22Rv1 (cell line): Measurements from ENCODE around the gene STK40.

Experiments
- ZFX ChIP-seq: fragments of 450-650 bp; IDR thresholded peaks from 2 replicates; pipeline ENCODE4 v1.6.1; 2017; ENCODE audit warnings: antibody characterized with exemption, borderline replicate concordance
- TF ChIP-seq, protein P1 (sequence below): fragments of 450-650 bp; IDR thresholded peaks from 2 replicates; pipeline ENCODE4 v1.5.1; 2017; ENCODE audit warnings: mild to moderate bottlenecking

DNA sequence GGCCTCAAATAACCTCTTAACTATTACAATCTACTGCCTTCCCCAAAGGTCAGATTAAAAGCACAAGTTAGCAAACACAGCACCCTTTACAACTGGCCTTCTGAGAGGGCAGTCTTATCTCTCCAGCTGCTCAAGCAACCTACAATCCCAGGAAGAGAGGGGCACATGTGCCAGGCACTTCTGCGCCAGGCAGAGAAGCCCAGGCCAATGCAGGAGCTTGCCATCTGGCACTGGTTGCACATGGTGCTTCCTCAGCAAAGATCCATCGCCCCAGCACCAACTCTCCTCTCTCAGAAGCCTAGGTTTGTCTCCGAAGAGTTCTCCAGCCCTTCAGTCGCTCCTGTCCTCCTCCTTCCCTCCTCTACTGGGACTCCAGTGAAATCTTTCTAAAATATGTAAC is 2.5 kb downstream of the STK40 start:
- TF ChIP-seq, protein P1, sequence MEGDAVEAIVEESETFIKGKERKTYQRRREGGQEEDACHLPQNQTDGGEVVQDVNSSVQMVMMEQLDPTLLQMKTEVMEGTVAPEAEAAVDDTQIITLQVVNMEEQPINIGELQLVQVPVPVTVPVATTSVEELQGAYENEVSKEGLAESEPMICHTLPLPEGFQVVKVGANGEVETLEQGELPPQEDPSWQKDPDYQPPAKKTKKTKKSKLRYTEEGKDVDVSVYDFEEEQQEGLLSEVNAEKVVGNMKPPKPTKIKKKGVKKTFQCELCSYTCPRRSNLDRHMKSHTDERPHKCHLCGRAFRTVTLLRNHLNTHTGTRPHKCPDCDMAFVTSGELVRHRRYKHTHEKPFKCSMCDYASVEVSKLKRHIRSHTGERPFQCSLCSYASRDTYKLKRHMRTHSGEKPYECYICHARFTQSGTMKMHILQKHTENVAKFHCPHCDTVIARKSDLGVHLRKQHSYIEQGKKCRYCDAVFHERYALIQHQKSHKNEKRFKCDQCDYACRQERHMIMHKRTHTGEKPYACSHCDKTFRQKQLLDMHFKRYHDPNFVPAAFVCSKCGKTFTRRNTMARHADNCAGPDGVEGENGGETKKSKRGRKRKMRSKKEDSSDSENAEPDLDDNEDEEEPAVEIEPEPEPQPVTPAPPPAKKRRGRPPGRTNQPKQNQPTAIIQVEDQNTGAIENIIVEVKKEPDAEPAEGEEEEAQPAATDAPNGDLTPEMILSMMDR: no peak
- TF ChIP-seq ZFX: no peak
